ENCODE results near the gene HHAT.

DNA sequence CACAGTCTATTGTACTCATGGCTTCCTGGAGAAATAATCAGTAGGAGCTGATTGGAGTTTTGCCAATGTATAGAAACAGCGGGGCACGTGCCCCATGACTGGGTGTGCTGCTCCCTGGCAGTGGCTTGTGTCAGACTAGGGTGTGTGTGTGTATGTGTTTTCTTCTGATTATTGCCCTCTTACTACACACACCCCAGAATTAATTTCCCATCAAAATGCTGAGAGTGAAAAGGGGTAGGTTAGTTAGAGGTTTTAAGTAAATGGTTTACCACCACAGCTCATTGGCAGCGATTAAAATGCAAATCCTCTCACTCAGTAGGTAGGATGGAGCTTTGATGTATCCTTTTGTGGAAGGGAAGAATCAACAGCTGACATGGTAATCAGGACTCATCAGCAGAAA lies 29.9 kb downstream of the HHAT start:
- TF ChIP-seq, protein P1, sequence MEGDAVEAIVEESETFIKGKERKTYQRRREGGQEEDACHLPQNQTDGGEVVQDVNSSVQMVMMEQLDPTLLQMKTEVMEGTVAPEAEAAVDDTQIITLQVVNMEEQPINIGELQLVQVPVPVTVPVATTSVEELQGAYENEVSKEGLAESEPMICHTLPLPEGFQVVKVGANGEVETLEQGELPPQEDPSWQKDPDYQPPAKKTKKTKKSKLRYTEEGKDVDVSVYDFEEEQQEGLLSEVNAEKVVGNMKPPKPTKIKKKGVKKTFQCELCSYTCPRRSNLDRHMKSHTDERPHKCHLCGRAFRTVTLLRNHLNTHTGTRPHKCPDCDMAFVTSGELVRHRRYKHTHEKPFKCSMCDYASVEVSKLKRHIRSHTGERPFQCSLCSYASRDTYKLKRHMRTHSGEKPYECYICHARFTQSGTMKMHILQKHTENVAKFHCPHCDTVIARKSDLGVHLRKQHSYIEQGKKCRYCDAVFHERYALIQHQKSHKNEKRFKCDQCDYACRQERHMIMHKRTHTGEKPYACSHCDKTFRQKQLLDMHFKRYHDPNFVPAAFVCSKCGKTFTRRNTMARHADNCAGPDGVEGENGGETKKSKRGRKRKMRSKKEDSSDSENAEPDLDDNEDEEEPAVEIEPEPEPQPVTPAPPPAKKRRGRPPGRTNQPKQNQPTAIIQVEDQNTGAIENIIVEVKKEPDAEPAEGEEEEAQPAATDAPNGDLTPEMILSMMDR (IDR thresholded peaks at IDR 0.05): no peak
- TF ChIP-seq EP300 (IDR thresholded peaks at IDR 0.05; ENCODE audit: low read depth): no peak

Data from transverse colon (tissue), 3 donors.